ENCODE measurements around the gene TRIM46. TPM values are rescaled to one million over a fixed set of nuclear protein-coding genes. Genes with fewer than 3 reads are reported as not detected.

TRIM46 gene
- total and polyA plus RNA-seq, 2 experiments from 2014 or later = 8.1 to 15.4 TPM

DNA sequence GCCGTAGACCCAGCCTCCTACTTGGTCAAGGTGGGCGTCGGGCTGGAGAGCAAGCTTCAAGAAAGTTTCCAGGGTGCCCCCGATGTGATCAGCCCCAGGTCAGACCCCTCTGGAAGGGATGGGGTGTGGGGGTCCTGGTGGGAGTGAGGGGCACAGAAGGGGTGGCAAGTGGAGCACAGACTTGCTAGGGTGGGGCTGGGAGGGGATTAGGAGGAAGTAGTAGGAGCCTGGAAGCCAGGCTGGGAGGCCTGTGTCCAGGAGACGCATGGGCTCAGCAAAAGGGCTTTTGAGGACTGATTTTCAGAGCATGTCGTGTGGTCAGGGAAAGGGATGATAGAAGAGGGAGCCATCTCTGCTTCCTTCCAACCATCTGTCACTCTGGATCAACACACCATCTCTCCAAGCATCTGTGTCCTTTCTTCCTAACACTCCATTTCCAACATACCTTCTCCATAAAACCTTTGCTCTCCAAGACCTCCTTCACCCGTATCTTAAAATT is 8.5 kb downstream of the TRIM46 start (continued):
- TF ChIP-seq, protein P1, sequence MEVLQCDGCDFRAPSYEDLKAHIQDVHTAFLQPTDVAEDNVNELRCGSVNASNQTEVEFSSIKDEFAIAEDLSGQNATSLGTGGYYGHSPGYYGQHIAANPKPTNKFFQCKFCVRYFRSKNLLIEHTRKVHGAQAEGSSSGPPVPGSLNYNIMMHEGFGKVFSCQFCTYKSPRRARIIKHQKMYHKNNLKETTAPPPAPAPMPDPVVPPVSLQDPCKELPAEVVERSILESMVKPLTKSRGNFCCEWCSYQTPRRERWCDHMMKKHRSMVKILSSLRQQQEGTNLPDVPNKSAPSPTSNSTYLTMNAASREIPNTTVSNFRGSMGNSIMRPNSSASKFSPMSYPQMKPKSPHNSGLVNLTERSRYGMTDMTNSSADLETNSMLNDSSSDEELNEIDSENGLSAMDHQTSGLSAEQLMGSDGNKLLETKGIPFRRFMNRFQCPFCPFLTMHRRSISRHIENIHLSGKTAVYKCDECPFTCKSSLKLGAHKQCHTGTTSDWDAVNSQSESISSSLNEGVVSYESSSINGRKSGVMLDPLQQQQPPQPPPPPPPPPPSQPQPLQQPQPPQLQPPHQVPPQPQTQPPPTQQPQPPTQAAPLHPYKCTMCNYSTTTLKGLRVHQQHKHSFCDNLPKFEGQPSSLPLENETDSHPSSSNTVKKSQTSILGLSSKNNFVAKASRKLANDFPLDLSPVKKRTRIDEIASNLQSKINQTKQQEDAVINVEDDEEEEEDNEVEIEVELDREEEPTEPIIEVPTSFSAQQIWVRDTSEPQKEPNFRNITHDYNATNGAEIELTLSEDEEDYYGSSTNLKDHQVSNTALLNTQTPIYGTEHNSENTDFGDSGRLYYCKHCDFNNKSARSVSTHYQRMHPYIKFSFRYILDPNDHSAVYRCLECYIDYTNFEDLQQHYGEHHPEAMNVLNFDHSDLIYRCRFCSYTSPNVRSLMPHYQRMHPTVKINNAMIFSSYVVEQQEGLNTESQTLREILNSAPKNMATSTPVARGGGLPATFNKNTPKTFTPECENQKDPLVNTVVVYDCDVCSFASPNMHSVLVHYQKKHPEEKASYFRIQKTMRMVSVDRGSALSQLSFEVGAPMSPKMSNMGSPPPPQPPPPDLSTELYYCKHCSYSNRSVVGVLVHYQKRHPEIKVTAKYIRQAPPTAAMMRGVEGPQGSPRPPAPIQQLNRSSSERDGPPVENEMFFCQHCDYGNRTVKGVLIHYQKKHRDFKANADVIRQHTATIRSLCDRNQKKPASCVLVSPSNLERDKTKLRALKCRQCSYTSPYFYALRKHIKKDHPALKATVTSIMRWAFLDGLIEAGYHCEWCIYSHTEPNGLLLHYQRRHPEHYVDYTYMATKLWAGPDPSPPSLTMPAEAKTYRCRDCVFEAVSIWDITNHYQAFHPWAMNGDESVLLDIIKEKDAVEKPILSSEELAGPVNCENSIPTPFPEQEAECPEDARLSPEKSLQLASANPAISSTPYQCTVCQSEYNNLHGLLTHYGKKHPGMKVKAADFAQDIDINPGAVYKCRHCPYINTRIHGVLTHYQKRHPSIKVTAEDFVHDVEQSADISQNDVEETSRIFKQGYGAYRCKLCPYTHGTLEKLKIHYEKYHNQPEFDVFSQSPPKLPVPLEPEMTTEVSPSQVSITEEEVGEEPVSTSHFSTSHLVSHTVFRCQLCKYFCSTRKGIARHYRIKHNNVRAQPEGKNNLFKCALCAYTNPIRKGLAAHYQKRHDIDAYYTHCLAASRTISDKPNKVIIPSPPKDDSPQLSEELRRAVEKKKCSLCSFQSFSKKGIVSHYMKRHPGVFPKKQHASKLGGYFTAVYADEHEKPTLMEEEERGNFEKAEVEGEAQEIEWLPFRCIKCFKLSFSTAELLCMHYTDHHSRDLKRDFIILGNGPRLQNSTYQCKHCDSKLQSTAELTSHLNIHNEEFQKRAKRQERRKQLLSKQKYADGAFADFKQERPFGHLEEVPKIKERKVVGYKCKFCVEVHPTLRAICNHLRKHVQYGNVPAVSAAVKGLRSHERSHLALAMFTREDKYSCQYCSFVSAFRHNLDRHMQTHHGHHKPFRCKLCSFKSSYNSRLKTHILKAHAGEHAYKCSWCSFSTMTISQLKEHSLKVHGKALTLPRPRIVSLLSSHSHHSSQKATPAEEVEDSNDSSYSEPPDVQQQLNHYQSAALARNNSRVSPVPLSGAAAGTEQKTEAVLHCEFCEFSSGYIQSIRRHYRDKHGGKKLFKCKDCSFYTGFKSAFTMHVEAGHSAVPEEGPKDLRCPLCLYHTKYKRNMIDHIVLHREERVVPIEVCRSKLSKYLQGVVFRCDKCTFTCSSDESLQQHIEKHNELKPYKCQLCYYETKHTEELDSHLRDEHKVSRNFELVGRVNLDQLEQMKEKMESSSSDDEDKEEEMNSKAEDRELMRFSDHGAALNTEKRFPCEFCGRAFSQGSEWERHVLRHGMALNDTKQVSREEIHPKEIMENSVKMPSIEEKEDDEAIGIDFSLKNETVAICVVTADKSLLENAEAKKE (CRISPR knock-in tag; IDR thresholded peaks at IDR 0.05) = no peak
- no peak for TF ChIP-seq NANOG (IDR thresholded peaks at IDR 0.05; ENCODE audit: borderline replicate concordance)
- no peak for TF ChIP-seq ZNF331 (CRISPR knock-in tag; IDR thresholded peaks at IDR 0.05; ENCODE audit: low read depth)

DNA sequence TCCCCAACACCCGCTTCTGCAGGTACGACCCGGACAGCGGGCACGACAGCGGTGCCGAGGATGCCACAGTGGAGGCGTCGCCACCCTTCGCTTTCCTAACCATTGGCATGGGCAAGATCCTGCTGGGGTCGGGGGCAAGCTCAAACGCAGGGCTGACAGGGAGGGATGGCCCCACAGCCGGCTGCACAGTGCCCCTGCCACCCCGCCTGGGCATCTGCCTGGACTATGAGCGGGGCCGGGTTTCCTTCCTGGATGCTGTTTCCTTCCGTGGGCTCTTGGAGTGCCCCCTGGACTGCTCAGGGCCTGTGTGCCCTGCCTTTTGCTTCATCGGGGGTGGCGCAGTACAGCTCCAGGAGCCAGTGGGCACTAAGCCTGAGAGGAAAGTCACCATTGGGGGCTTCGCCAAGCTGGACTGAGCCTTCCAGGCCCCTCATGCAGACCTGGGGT is 10.1 kb downstream of the TRIM46 start:
- no peak overlapping the region for H2AFZ ChIP-seq
- no peaks in the 10 kb centered on the region for H4K20me1 ChIP-seq (replicated peaks; ENCODE audit: insufficient read depth)
- Mint-ChIP-seq H3K4me3 (no peak overlapping the region; the same call in 2 of the 3 replicates), H3K4me1 (peaks cover 30% of the 10 kb centered on the region), H3K27me3 (ENCODE audit: insufficient read depth, low read depth, poor library complexity) (peaks cover 20% of the 10 kb centered on the region), H3K36me3 (ENCODE audit: low read depth) (peaks cover 37% of the 10 kb centered on the region), H3K9me3 (0 out of 3 replicates have a peak, but pooled peaks cover 2% of the 10 kb centered on the region), H3K27ac (no peak overlapping the region)
- peaks cover 17% of the 10 kb centered on the region for H3K4me1 ChIP-seq (ENCODE audit: insufficient read depth)
- ATAC-seq (no peak), DNase-seq (ENCODE audit: low spot score) (no peak)
- peaks cover 13% of the 10 kb centered on the region; the same call in 1 of the 2 replicates for H3K36me3 ChIP-seq (ENCODE audit: insufficient read depth)
- no peak overlapping the region for H3K4me3 ChIP-seq
- no peaks in the 10 kb centered on the region for H3K79me2 ChIP-seq (replicated peaks; ENCODE audit: insufficient read depth)
- no peaks in the 10 kb centered on the region for H3K27me3 ChIP-seq (ENCODE audit: insufficient read depth)
- H3F3A ChIP-seq (replicated peaks; ENCODE audit: low read depth) = 0 out of 2 replicates have a peak, but pooled peaks cover 3% of the 10 kb centered on the region
- H3K4me2 ChIP-seq = no peak overlapping the region
- no peak overlapping the region for H3K27ac ChIP-seq (ENCODE audit: low read depth)
- H3K9me2 ChIP-seq (ENCODE audit: insufficient read depth) = no peaks in the 10 kb centered on the region
- TF ChIP-seq, protein P1 (CRISPR knock-in tag; IDR thresholded peaks at IDR 0.05) = no peak
- TF ChIP-seq STAT1 (IDR thresholded peaks at IDR 0.05; ENCODE audit: unreplicated experiment) (no peak), ZNF114 (CRISPR knock-in tag; IDR thresholded peaks at IDR 0.05) (no peak), NANOG (IDR thresholded peaks at IDR 0.05; ENCODE audit: borderline replicate concordance) (no peak)
- TF ChIP-seq, protein P2, sequence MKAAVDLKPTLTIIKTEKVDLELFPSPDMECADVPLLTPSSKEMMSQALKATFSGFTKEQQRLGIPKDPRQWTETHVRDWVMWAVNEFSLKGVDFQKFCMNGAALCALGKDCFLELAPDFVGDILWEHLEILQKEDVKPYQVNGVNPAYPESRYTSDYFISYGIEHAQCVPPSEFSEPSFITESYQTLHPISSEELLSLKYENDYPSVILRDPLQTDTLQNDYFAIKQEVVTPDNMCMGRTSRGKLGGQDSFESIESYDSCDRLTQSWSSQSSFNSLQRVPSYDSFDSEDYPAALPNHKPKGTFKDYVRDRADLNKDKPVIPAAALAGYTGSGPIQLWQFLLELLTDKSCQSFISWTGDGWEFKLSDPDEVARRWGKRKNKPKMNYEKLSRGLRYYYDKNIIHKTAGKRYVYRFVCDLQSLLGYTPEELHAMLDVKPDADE (IDR thresholded peaks at IDR 0.05) = no peak

Data from GM23338 (cell line).